ENCODE data around the gene CUEDC1.
"Not testable (repeated sequence)": the region's sequence is repeated elsewhere in the genome, so short reads cannot be mapped to it uniquely, and the experiment has no call there.

CUEDC1 gene

DNA sequence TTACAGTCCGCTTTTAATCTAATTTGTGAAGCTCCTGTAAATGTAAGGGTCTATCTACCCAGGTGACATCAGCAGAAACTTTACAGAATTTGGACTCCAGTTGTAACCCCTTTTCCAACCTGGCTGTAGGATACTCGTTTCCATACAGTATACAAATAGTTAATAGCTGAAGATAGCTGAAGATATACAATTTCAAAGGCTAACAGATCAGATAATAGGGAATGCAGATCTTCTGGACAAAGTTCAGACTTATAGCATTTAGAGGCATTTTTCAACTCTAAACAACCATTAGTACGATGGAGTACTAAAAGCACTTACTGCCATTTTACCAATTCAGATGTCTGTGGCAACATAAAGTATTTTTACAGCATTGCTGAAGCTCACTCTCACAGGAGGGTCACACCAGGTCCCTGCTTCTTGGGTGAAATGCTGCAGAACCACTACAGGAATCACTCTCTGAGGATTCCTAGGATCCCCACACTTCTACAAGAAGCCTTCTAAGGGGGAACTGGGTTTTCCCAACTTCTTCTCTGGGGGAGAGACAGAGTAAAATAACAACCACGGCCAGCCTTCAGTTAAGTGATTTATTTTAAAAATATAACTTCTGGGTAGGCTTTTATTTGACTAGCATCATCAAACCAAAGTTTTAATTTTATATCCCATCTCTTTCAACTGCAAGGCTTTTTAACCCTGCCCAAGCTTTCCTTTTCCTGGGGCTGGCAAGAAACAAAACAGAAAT is 29.9 kb upstream of the CUEDC1 start:
- no peak for DNase-seq

DNA sequence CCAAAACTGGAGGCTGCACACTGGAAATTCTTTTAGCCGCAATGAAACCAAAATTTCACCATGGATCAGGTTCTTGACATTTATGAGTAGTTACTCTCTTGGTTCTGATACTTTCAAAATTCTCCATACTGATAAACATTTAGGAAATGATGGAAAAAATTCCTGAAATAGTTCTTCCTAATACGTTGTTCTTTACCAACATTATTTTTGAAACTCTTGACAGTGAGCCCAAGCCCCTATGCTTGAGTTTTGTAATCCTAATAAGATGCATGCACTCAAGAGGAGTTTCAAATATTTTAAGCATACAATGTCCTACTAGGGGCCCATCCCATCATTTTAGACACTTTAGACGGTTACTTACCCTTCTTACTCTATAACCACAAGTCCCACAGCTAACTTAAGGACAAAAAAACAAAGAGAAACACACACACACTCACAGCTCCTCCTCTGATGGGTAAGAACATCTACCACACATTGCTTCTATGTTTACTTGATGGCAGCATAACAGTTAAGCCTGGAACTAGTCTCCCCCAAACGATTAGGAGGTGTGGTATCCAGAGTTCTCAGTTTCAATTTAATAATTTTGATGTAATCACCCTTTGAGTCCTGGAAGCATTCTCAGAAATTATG is 29.2 kb upstream of the CUEDC1 start:
- no peak for DNase-seq

DNA sequence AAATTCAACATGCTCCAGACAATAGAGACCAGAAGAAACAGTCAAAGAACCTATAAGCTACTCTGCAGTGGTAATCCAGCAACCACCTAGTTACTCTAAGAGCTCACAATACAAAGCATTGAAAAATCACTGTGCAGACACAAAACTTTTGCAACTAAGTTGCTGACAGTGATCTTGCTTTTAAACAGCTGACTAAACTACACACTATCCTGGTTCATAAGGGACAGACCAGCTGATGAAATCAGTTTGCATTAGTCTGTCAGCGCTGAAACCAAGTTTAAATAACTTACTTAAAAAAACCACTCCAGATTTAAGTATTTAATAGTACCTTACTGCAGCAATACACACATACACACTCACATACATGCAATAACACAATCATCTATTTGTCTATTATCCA is 28.2 kb upstream of the CUEDC1 start:
- DNase-seq = no peak

DNA sequence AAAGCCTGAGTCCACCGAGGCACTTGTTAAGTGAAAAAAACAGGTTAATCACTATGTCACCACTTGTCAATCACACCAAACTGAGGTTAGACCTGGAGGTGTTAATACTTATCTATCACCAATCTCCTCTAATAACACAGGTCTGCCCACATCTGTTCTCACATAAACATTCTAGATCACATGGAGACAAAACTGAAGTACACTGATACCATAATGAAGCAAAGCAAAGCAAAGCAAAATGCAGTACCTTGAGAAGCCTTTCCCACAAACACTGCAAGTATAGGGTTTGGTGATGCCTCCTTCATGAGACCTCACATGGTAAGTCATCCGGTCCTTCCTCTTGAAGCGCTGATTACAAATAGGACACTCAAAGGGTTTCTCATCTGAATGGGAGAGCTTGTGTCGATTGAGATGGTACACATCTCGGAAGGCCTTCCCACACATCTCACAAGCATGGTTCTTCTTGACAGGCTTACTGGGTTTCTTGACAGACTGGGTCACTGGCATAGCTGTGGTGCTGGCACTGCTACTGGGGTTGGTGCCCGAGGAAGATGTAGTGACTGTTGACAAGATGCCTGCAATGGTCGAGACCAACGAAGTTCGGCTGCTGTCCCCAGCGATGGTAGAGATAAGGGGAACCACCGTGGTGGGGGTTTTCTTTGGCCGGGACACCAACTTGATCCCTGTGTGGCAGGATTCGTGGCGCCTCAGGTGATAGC is 27.4 kb upstream of the CUEDC1 start:
- no peak for DNase-seq

DNA sequence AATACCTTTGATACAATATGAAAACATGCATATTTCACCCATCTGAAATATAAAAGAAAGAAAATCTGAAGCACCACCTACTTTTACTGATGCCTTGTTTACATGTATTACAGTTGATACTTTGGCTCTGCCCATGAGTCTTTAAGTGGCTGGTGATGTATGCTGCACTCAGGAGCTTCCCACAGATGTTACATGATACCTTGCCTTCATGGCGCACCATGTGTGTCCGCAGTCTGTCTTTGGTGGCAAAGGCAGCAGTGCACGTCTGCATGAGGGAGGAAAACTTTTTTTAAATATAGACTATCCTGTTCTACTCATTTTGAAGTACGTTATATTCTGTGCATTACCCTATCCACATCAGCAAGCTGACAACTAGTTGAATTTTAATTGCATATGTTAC is 25.3 kb upstream of the CUEDC1 start:
- no peak for DNase-seq

DNA sequence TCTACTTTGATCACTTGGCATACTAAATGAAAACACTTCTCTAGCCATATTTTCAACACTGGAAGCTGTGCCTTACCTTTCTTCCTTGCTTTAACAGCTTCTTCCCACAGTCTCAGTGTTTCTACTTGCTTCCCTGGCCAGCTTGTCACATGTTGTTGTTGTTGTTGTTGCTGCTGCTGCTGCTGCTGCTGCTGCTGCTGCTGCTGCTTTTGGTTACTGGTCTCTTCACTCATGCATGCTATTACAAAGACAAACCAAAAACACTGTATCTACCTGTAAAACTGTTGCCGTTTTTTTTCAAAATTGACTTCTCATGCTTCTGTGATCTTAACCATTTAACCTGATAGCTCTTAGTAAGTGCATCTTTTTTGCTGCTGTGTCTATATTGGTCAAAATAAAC is 23.9 kb upstream of the CUEDC1 start:
- no peak for DNase-seq

DNA sequence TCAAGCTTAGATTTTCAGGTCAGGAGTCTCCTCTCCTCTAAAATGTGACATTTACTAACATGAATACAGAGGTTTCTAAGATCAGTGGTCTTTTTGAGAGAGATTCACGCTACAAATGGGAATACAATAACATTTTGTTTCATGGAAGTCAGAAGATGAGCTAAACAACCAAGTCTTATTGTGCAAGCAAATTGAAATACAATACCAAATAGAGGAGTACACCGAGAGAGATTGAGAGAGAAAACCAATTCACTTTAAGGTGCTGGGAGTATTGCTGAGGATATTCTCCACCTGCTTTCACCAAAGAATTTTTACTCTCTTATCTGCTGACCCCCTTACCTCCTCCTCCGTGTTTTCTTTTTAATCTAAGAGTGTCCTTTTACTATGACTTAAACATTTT is 21.4 kb upstream of the CUEDC1 start:
- DNase-seq = no peak

DNA sequence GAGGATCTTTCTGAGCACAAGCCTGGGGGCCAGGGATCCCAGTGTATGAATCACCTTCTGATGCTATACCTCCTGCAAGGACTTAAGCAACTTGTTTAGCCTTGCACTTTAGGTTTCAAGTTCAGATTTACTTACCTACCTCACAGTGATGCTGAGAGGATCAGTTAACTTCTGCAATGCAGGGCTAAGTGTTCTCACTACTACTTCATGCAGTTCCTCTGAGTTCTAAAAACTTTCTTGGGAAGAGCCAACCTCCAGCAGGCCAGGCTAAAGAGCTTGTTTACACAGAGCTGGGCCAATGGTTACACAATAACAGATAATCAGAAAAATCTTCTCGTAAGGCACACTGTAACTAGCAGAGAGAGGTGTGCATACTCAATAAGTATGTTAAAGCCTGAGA is 19.8 kb upstream of the CUEDC1 start:
- DNase-seq = no peak

DNA sequence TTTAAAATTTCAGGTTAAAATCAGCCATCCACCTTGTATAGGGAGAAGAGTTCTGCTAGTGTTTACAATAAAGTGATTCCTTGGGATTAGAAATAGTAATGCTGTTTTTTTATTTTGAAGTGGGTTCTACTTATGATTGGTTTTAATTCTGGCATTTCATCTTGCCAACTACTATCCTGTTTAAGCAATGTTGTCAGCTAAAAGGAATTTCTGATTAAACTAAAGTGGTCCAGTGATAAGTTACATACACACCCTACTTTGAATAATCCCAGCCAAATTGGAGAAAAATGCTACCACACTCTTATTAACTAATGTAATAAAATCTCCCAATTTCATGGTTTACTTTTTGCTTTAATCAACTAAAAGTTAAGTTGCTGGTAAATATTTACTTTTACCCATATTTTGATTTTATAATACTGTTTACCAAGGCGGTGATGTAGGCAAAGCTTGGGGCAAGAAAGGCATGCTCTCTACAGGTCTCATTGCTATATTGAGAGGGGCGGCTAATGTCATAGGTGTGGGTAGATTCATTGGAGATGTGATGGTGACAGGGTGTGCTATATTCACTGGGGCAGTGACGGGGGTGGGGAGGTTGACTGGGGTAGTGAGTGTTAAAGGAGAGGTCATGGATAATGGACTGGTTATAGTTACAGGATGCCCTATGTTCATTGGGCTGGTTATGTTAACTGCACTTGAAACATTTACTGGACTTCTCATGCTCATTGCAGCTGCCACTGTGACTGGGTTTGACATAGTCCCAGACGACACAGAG is 19.0 kb upstream of the CUEDC1 start:
- not testable (repeated sequence) for DNase-seq

DNA sequence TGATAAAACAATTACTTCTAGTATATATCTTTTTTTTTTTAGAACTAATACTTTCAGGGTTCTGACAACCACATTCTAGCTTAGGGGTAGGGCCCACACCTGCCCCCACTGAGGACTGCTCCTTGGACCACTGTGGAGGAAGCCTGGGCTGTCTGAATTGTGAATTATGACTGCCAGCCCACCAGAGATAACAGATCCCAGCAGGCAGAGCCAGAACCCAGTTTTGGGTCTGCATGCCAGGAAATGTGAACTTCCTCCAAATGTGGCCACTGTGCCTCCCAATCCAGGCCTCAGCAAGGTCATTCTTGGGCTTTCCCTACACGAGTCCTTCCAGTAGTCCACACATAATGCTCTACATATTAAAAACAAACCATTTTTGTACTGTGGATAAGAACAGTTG is 16.9 kb upstream of the CUEDC1 start:
- DNase-seq = no peak

DNA sequence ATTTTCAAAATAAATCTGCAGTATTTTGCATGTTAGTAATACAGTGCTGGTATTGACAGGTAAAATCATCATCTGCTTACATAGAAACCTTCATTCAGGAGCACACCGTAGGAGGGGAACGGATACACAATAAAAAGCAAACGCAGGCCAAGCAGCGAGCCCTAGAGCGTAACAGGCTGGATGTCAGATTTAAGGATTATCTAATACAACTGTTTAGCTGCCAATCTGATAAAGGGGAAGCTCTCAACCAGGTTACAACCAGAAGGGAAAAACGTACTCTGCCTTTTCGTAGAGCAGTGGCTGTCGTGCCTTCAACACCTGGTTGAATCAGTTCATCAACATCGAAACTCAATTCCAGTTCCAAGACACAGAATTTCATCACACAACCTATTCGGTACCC is 16.4 kb upstream of the CUEDC1 start:
- DNase-seq = no peak

DNA sequence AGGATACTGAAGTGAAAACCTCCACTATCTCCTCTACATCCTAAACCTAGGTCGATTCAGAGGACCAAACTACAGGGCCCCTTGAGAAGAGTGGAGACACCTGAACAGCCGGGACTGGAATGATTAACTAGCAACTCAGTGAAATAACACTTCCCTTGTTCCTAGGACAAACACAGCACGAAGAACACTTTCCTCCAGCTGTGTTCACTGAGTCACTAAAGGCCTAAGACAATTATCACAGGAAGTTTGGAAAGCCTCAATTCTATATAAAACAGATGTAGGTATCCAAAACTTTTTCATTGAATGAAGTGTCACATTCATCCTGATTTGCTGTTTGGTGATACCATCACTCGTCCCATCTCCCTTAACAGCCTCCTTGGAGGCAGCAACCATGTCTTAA is 15.5 kb upstream of the CUEDC1 start:
- DNase-seq = no peak

DNA sequence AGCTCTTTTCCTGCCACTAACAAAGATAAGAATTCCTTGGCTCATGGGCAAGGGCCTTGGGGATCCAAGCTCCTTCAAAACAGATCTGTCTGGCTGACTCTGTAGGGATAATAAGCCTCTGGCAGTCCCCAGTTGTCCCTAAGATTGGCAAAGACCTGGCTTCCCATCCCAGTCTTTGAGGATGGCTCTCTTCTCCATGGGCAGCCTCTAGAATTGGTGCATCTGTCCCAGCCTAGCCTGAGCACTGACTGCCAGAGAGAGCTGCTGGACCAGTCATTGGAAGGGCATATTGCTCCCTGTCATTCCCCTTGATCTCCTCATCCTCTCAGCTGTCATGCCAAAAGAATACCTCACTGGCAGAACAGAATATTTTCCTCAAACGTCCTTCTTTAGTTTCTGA is 13.2 kb upstream of the CUEDC1 start:
- no peak for DNase-seq

DNA sequence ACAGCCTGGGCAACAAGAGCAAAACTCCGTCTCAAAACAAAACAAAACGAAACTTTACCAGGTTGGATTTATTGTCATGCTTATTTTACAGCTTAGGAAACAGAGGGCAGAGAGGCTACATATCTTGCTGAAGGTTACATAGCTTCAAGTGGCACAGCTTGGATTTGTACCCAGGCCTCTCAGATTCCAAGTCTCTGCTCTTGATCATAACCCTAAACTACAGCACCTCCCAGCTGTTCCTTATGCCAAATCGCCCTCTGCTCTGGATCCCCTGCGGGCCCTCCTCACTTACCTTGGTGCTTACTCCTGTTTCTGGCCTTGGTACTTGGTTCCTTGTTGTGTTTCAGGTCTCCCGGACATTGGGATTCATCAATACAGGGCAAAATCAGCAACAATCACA is 11.7 kb upstream of the CUEDC1 start:
- no peak for DNase-seq

DNA sequence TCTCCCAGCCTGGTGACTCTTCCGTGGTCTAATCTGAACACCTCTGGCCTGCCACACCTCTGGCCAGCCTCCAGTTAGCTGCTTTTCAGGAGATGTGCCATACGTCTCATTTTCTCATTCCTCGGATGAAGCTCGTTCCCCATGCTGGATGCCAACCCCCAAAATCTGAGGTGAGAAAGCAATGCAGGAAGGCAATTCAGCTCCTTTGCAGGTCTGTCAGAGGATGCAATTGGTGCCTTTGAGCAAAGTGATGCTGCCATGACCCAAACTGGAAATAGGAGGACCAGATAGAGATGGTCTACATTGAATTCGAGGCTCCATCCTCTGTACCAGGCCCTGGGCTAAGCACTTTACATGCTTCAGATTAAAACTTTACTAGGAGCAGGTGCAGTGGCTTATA is 11.0 kb upstream of the CUEDC1 start:
- DNase-seq = no peak

DNA sequence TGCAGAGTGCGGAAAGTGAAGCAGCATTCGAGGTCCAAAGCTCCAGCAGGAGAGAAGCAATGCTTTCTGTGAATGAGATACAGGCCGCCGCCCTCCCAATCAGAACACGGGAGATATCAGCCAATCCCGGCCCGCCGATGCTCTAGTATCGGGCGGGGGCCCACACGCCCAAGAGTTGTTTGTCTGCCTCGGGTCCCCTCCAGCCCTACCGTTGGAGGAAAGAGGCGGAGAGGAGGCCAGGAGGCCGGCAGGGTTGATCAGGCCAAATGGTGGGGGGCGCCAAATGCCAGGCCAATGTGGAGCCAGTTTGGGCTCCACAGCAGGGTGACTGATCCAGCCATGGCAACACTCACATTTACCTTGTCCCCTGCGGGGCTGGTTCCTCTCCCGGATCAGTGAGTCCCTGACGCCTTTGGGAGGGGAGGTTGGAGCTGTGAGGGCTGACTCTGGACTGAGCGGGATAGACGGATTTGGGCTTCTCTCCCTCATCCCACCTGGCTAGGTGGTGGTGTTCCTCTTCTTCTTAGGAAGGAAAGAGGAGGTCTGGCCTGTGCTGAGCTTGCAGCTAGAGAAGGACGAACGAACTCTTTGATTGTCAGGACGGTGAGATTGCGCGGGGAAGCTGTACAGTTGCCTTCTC is 10.4 kb upstream of the CUEDC1 start:
- no peak for DNase-seq

DNA sequence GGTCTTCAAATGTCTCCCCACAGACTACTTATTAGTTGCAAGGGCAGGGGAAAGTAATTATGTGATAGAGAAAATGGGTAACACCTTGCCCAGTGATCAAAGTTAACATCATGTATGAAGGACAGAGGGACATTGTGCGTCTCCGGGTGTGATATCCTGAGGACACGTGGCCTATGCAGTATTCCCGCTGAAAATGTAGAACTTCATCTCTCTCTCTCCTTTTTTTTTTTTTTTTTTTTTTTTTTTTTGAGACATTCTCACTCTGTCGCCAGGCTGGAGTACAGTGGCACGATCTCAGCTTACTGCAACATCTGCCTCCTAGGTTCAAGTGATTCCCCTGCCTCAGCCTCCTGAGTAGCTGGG is 7.9 kb upstream of the CUEDC1 start:
- no peak for DNase-seq

DNA sequence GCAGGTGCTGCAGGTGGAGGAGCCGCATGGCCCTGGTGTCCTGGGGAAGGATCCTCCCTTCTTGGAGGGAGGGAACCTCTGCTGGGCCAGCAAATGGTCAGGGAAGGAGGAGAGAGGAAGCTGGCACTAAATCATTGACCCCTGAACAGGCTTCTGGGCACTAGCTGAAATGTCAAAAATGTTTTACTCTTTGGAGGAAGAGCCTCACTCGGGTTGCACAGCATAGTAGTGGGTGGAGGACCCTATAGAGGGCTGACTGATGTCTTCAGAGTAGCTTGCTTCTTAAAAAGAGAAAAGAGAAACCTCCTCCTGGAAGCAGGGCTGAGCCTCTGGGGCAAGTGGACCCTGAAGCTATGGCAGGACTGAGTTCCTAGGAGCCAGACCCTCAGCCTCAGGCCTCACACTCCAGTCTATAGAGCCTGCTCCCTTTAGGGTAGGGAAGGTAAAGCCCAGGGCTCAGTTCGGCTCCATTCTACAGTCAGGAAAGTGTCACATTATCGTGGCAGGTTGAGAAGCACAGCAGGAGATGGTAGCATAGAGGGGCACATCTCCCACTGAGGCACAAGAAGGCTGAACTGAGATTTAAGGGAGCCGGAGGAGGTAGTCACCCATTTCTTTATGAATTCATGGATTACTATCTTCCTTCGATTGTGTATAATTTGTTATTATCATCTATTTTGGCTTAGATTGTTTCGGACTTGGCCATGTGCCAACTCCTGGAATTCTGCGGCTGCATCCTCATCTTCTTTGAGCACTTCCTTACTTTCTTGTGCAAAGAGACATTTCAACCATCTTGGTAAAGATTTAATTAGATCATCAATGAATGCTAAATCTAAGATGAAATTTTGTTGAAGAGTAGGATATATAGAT is 7.3 kb upstream of the CUEDC1 start:
- DNase-seq = no peak

DNA sequence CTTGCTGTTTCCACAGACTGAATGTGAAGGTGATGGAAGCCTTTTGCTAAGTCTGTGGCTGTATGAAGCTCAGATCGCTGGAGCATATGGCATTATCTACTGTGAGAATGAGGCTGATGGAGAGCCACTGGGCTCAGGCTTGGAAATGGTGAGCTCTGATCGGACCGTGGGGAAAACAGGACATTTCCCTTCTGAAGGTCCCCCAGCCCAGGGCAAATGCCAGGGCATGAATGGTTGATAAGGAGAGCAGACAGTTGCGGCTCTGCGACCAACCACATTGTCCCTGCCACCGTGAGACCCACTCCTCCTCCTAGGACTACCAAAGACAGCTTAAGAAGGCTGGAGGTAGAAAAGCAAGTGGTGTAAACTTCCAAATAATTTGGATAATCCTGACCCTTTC is 4.7 kb upstream of the CUEDC1 start:
- DNase-seq = no peak

DNA sequence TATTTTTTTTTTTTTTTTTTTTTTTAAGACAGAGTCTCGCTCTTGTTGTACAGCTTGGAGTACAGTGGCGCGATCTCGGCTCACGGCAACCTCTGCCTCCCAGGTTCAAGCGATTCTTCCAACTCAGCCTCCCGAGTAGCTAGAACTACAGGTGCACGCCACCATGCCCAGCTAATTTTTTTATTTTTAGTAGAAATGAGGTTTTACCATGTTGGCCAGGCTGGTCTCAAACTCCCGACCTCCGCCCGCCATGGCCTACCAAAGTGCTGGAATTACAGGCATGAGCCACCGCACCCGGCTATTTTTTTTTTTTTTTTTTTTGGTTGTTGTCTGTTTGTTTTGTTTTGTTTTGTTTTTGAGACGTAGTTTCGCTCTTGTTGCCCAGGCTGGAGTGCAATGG is 3.2 kb upstream of the CUEDC1 start:
- DNase-seq = not testable (repeated sequence)

DNA sequence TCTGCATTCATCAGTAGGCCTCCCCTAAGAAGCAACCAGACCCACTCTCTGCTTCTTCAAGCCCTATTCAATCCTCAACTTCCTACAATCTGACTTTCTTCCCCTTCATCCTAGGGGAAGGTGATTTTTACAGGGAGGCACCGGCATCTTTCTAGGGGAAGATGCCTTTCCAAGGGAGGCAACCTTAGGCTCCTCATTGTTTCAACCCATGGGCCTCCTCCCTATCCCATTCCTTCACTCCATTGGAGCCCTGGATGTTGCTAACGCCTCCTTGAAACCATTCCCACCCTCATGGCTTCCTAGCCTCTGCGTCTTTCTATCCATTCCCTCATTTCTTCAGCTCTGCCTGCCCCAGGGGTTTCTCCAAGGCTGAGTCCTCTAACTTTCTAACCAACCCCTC is 2.7 kb upstream of the CUEDC1 start:
- DNase-seq = no peak
